Neuronal stem cell (in vitro differentiated cells): ENCODE measurements around the gene ANKIB1.

Experiments used
- DNase-seq: peaks from one replicate; pipeline ENCODE4 v3.0.0-alpha.2; 2013; ENCODE audit warnings: low spot score
- H2AFZ ChIP-seq: one replicate; pipeline ENCODE4 v1.6.1; 2013; ENCODE audit warnings: mild to moderate bottlenecking, low read length, inconsistent platforms
- H2AK5ac ChIP-seq: 2 replicates; pipeline ENCODE4 v1.6.1; 2013; ENCODE audit warnings: low read depth, mild to moderate bottlenecking, inconsistent platforms, low read length, moderate library complexity, mixed read lengths
- H2BK120ac ChIP-seq: 2 replicates; pipeline ENCODE4 v1.6.1; 2013; ENCODE audit warnings: low read depth, mild to moderate bottlenecking, inconsistent platforms, low read length, moderate library complexity, mixed read lengths
- H2BK12ac ChIP-seq: one replicate; pipeline ENCODE4 v1.6.1; 2013; ENCODE audit warnings: low read length, inconsistent platforms
- H2BK15ac ChIP-seq: 2 replicates; pipeline ENCODE4 v1.6.1; 2013; ENCODE audit warnings: mild to moderate bottlenecking, low read length, inconsistent platforms, mixed read lengths
- H2BK5ac ChIP-seq: one replicate; pipeline ENCODE4 v1.6.1; 2013; ENCODE audit warnings: inconsistent platforms, mild to moderate bottlenecking, low read length, moderate library complexity
- H3K14ac ChIP-seq: one replicate; pipeline ENCODE4 v1.6.1; 2013; ENCODE audit warnings: low read length, inconsistent platforms
- H3K18ac ChIP-seq: 2 replicates; pipeline ENCODE4 v1.6.1; 2013; ENCODE audit warnings: low read length, inconsistent platforms
- H3K23ac ChIP-seq: 2 replicates; pipeline ENCODE4 v1.6.1; 2013; ENCODE audit warnings: low read depth, mild to moderate bottlenecking, mixed read lengths, low read length, inconsistent platforms; ENCODE audit not compliant: poor library complexity
- H3K27ac ChIP-seq: replicated peaks from 3 replicates; pipeline ENCODE4 v1.5.1; 2013; ENCODE audit warnings: low read length, inconsistent platforms
- H3K27me3 ChIP-seq, 3 experiments: 2 replicates each; pipeline ENCODE4 v1.6.1; 2013; ENCODE audit warnings: low read length in 3 of 3, mild to moderate bottlenecking in 2 of 3, inconsistent platforms in 1 of 3, low read depth in 1 of 3, mixed read lengths in 1 of 3, moderate library complexity in 1 of 3; ENCODE audit not compliant: control insufficient read depth in 3 of 3, insufficient read depth in 3 of 3
- H3K36me3 ChIP-seq, 2 donors: replicated peaks in 1 of 2; 2 replicates each; pipeline ENCODE4 v1.6.1; 2013; ENCODE audit warnings: low read length in 2 of 2; ENCODE audit not compliant: control insufficient read depth in 2 of 2, insufficient read depth in 2 of 2
- H3K4ac ChIP-seq: 2 replicates; pipeline ENCODE4 v1.6.1; 2013; ENCODE audit warnings: inconsistent platforms, mild to moderate bottlenecking, low read length, moderate library complexity
- H3K4me1 ChIP-seq, 2 donors: 1 replicate in 1 of 2; 2 replicates in 1 of 2; pipeline ENCODE4 v1.6.1; 2013; ENCODE audit warnings: low read length in 2 of 2, low read depth in 1 of 2; ENCODE audit not compliant: control insufficient read depth in 2 of 2, insufficient read depth in 1 of 2
- H3K4me2 ChIP-seq: one replicate; pipeline ENCODE4 v1.6.1; 2013; ENCODE audit warnings: mild to moderate bottlenecking, low read length, inconsistent platforms; ENCODE audit not compliant: insufficient read depth, poor library complexity, severe bottlenecking
- H3K4me3 ChIP-seq, 2 donors: 2 replicates each; pipeline ENCODE4 v1.5.1; 2013; ENCODE audit warnings: low read length in 2 of 2, mild to moderate bottlenecking in 2 of 2, inconsistent platforms in 1 of 2, moderate library complexity in 1 of 2
- H3K79me1 ChIP-seq: one replicate; pipeline ENCODE4 v1.6.1; 2013; ENCODE audit warnings: low read depth, mild to moderate bottlenecking, inconsistent platforms, low read length, moderate library complexity
- H3K9ac ChIP-seq: one replicate; pipeline ENCODE4 v1.6.1; 2013; ENCODE audit warnings: mild to moderate bottlenecking, low read depth, low read length, inconsistent platforms; ENCODE audit not compliant: poor library complexity
- H3K9me3 ChIP-seq, 2 donors: replicated peaks in 1 of 2; 2 replicates each; pipeline versions ENCODE3 to v1.6.1; 2013; ENCODE audit warnings: low read length in 2 of 2, mild to moderate bottlenecking in 2 of 2, inconsistent platforms in 1 of 2, low read depth in 1 of 2, mixed read lengths in 1 of 2, moderate library complexity in 1 of 2; ENCODE audit not compliant: control insufficient read depth in 2 of 2, insufficient read depth in 1 of 2
- H4K8ac ChIP-seq: one replicate; pipeline ENCODE4 v1.6.1; 2013; ENCODE audit warnings: low read depth, mild to moderate bottlenecking, inconsistent platforms, low read length, moderate library complexity
- H4K91ac ChIP-seq: one replicate; pipeline ENCODE4 v1.6.1; 2013; ENCODE audit warnings: low read length, low read depth, mild to moderate bottlenecking, inconsistent platforms; ENCODE audit not compliant: poor library complexity
- WGBS, 2 donors: extraction: QIAGEN DNeasy Blood & Tissue Kit; methylation state at CpG; one replicate each; pipeline ENCODE4 v1.1.7; 2013; ENCODE audit warnings: missing lambda C conversion rate in 2 of 2, mixed read lengths in 1 of 2; ENCODE audit not compliant: insufficient read length in 2 of 2, insufficient replicate concordance in 1 of 2; ENCODE audit errors: extremely low coverage in 2 of 2; 5-methylcytosine and 5-hydroxymethylcytosine counted together

Gene ANKIB1

GRCh38 chr7:92228742-92229141 lies 17.0 kb upstream of the ANKIB1 start:
- H2BK15ac ChIP-seq: no peak overlapping the region
- no peak overlapping the region for H3K4ac ChIP-seq
- no peak overlapping the region for H2BK5ac ChIP-seq
- H3K4me3 ChIP-seq: no peak overlapping the region
- no peak overlapping the region for H4K91ac ChIP-seq
- H3K9me3 ChIP-seq: peaks cover 0 to 14% of the 10 kb centered on the region in 2 donors
- H3K4me2 ChIP-seq: no peak overlapping the region
- H2BK12ac ChIP-seq: no peak overlapping the region
- no peak overlapping the region for H3K9ac ChIP-seq
- H3K27me3 ChIP-seq: no peaks in the 10 kb centered on the region
- H3K4me1 ChIP-seq: no peaks in the 10 kb centered on the region
- WGBS, 2 donors: no CpG with 5 or more reads among the region's 2 CpGs
- no peak overlapping the region for H3K27ac ChIP-seq
- no peak overlapping the region for H2BK120ac ChIP-seq
- H3K36me3 ChIP-seq: peaks cover 5 to 93% of the 10 kb centered on the region in 2 donors
- DNase-seq: no peak
- H4K8ac ChIP-seq: no peak overlapping the region
- no peak overlapping the region for H3K23ac ChIP-seq
- H3K18ac ChIP-seq: no peak overlapping the region
- no peak overlapping the region for H2AFZ ChIP-seq
- no peak overlapping the region for H2AK5ac ChIP-seq
- no peak overlapping the region for H3K14ac ChIP-seq
- no peaks in the 10 kb centered on the region for H3K79me1 ChIP-seq

DNA sequence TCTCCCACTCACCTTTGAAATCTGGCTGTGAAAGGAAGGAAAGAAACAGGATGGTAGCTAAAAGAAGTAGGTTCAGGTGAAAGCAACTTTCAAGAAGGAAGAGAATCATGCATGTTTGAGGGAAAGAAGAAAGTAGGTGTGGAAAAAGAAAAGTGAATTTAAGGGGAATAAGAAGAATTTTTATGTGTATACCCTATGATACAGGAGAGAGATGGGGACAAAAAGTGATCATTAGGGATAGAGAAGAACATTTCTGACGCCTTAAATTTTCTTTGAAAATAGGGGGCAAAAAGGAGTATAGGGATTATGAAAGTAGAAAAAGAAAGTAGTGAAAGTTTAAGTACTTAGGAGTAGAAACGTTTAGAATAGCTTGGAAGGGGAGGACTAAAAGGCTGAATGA lies 15.2 kb upstream of the ANKIB1 start:
- Histone ChIP-seq H4K8ac (no peak overlapping the region), H3K79me1 (no peaks in the 10 kb centered on the region), H3K4me3 (no peak overlapping the region), H3K9me3 (peaks cover 0 to 18% of the 10 kb centered on the region in 2 donors), H3K27me3 (no peaks in the 10 kb centered on the region), H4K91ac (no peak overlapping the region), H3K27ac (no peak overlapping the region), H2BK15ac (no peak overlapping the region), H2BK120ac (no peak overlapping the region), H2BK5ac (no peak overlapping the region), H3K18ac (no peak overlapping the region), H2BK12ac (no peak overlapping the region), H2AFZ (no peak overlapping the region), H3K4ac (no peak overlapping the region), H3K14ac (no peak overlapping the region), H3K4me1 (no peaks in the 10 kb centered on the region), H2AK5ac (no peak overlapping the region), H3K9ac (no peak overlapping the region), H3K23ac (no peak overlapping the region), H3K4me2 (no peak overlapping the region), H3K36me3 (peaks cover 9 to 93% of the 10 kb centered on the region in 2 donors)
- DNase-seq: no peak
- WGBS, 2 donors: 100% methylated on average over 1 of the region's 2 CpGs; no CpG with 5 or more reads in 1 of the 2 donors

DNA sequence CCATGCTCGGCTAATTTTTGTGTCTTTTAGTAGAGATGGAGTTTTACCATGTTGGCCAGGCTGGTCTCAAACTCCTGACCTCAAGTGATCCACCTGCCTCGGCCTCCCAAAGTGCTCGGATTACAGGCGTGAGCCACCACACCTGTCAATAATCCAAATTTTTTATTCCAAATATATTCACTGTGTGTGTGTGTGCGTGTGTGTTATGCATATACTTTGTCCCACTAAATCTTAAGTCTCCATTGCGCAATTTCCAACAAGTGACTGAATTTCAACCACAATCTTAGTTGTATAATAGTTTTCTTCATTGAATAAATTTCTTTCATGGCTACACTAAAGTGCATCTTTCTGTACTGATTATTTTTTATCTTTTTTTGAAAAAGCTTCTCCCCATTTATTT lies 2.8 kb upstream of the ANKIB1 start:
- no peak overlapping the region for H3K4ac ChIP-seq
- H3K27ac ChIP-seq: no peak overlapping the region
- no peaks in the 10 kb centered on the region for H3K27me3 ChIP-seq
- peaks cover 2% of the 10 kb centered on the region for H3K79me1 ChIP-seq
- H3K9me3 ChIP-seq: no peaks in the 10 kb centered on the region
- H4K8ac ChIP-seq: no peak overlapping the region
- H3K4me3 ChIP-seq: no peak overlapping the region
- H3K9ac ChIP-seq: no peak overlapping the region
- H2BK12ac ChIP-seq: no peak overlapping the region
- H3K4me2 ChIP-seq: no peak overlapping the region
- H3K18ac ChIP-seq: no peak overlapping the region
- H2AFZ ChIP-seq: no peak overlapping the region
- H3K36me3 ChIP-seq: peaks cover 5 to 51% of the 10 kb centered on the region in 2 donors
- no peak overlapping the region for H3K23ac ChIP-seq
- H2BK5ac ChIP-seq: no peak overlapping the region
- H3K4me1 ChIP-seq: peaks cover 5 to 11% of the 10 kb centered on the region in 2 donors
- no peak overlapping the region for H4K91ac ChIP-seq
- no peak overlapping the region for H2BK120ac ChIP-seq
- no peak for DNase-seq
- H2BK15ac ChIP-seq: no peak overlapping the region
- no CpG with 5 or more reads among the region's 6 CpGs for WGBS, 2 donors
- no peak overlapping the region for H3K14ac ChIP-seq
- no peak overlapping the region for H2AK5ac ChIP-seq

DNA sequence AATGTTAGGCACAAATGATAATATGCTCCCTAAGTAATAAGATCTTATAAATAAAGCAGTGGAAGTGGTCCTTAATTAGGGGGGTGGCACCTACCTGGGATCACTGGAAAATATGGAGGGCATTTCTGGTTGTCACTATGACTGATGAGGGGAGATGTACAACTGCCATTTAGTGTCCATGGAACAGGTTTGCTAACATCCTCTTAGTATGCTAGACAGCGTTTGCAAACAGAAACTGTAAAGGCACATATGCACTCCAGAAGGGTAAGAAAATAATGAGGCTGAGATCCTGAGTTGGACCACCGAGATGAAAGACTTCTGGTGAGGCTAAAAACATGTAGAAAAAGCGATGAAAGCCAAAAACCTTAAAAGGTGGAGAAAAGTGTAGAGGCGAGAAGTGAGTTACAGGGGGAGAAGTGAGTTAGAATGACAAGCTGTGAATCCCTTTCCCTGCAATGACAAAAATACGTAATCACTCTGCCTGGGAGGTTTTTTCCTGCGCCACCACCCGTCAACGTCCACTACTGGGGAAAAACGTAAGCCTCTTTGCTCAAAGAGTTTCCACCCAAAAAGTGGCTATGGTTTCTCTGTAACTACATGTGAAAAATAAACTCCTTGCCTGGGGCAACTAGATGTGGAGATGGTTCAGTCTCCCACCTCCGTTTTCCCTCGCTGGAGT lies 827 bp upstream of the ANKIB1 start:
- Histone ChIP-seq H3K36me3 (peaks cover 4 to 36% of the 10 kb centered on the region in 2 donors), H4K91ac (no peak overlapping the region), H3K4me2 (peak overlapping the region; percentile 63), H3K4ac (no peak overlapping the region), H3K9ac (peak overlapping the region; percentile 89), H2BK12ac (no peak overlapping the region), H3K4me1 (peaks cover 5 to 11% of the 10 kb centered on the region in 2 donors), H4K8ac (no peak overlapping the region), H3K4me3 (peak overlapping the region; percentile 57 to 95), H3K27ac (peak overlapping the region; percentile 96), H2AFZ (peak overlapping the region; percentile 91), H2BK5ac (peak overlapping the region; percentile 44), H2BK120ac (no peak overlapping the region), H2BK15ac (no peak overlapping the region), H3K18ac (peak overlapping the region; percentile 92), H3K9me3 (no peaks in the 10 kb centered on the region), H3K27me3 (no peaks in the 10 kb centered on the region), H3K14ac (no peak overlapping the region), H2AK5ac (no peak overlapping the region), H3K79me1 (peaks cover 2% of the 10 kb centered on the region), H3K23ac (peak overlapping the region; percentile 96)
- no CpG with 5 or more reads among the region's 11 CpGs for WGBS, 2 donors
- DNase-seq: peak; percentile 18
